ENCODE data around the gene ITPR1.

GRCh38 chr3:4711680-4711992 is 218.5 kb downstream of the ITPR1 start:
- no peak for TF ChIP-seq RXRA (IDR thresholded peaks at IDR 0.05)
- TF ChIP-seq CTCF (IDR thresholded peaks at IDR 0.05; ENCODE audit: low read depth, low read length, missing input control): no peak
- no peak for TF ChIP-seq YY1 (IDR thresholded peaks at IDR 0.05)
- no peak for TF ChIP-seq FOXA1 (IDR thresholded peaks at IDR 0.05)
